Activated CD4-positive, alpha-beta memory T cell treated with anti-CD3 and anti-CD28 coated beads, Interleukin-2, amount 10 ng/mL, durations not matched to agents 7 days and 5 days (primary cell): ENCODE data around the gene HPS1. TPM values are rescaled to one million over a fixed set of nuclear protein-coding genes. Genes with fewer than 3 reads are reported as not detected.

Source experiments
- CTCF ChIA-PET: fragments of 350-600 bp; sonication (Branson Sonifier 250); formaldehyde crosslinking; loops from one replicate; lab custom pipeline; 2021; ENCODE audit warnings: antibody characterized with exemption, inconsistent platforms; lab: Charles Lee
- POLR2A ChIA-PET: fragments of 350-600 bp; sonication (Branson Sonifier 250); formaldehyde crosslinking; loops from one replicate; lab custom pipeline; 2021; ENCODE audit warnings: antibody characterized with exemption; lab: Charles Lee
- DNase-seq: peaks from one replicate; pipeline ENCODE4 v3.0.0-alpha.2; 2020
- H3K27ac Mint-ChIP-seq: one replicate; pipeline ENCODE4 v1.8.0; 2021; ENCODE audit warnings: mild to moderate bottlenecking, mixed read lengths
- H3K27me3 Mint-ChIP-seq: one replicate; pipeline ENCODE4 v1.8.0; 2021; ENCODE audit warnings: mixed read lengths
- H3K36me3 Mint-ChIP-seq: one replicate; pipeline ENCODE4 v1.8.0; 2021; ENCODE audit warnings: low read depth, mixed read lengths
- H3K4me1 Mint-ChIP-seq: one replicate; pipeline ENCODE4 v1.8.0; 2021; ENCODE audit warnings: mixed read lengths
- H3K4me3 Mint-ChIP-seq: one replicate; pipeline ENCODE4 v1.8.0; 2021; ENCODE audit warnings: mild to moderate bottlenecking, mixed read lengths
- H3K9me3 Mint-ChIP-seq: one replicate; pipeline ENCODE4 v1.8.0; 2021; ENCODE audit warnings: mixed read lengths
- total RNA-seq, 2 experiments: library from RNA; stranded (reverse); gene quantifications; one replicate each; pipeline ENCODE4 v1.2.3, GENCODE V29; 2021

Gene HPS1
- total RNA-seq, 2 experiments from 2014 or later = 85.4 to 88.3 TPM

GRCh38 chr10:98411768-98412167 is 35.0 kb downstream of the HPS1 start:
- no peaks in the 10 kb centered on the region for H3K27me3 Mint-ChIP-seq
- peaks cover 16% of the 10 kb centered on the region for H3K4me1 Mint-ChIP-seq
- CTCF ChIA-PET = interaction anchor here (1.2 kb wide), 1 partner anchor 14 kb away, joined by 4 read pairs; no protein-coding TSS in a partner anchor
- POLR2A ChIA-PET = interaction anchor here (1.0 kb wide), 2 partner anchors 21 to 34 kb away, joined by 3 to 4 read pairs; no protein-coding TSS in a partner anchor
- no peak overlapping the region for H3K4me3 Mint-ChIP-seq
- H3K27ac Mint-ChIP-seq = no peak overlapping the region
- H3K9me3 Mint-ChIP-seq = no peaks in the 10 kb centered on the region
- H3K36me3 Mint-ChIP-seq = peaks cover 1% of the 10 kb centered on the region
- no peak for DNase-seq

- Mint-ChIP-seq H3K36me3 (no peaks in the 10 kb centered on the region), H3K4me1 (peaks cover 16% of the 10 kb centered on the region), H3K27ac (no peak overlapping the region), H3K9me3 (no peaks in the 10 kb centered on the region), H3K4me3 (no peak overlapping the region), H3K27me3 (no peaks in the 10 kb centered on the region)
- ChIA-PET CTCF (no interaction called here), POLR2A (interaction anchor here (1.0 kb wide), 1 partner anchor 20 kb away, joined by 3 read pairs; no protein-coding TSS in a partner anchor)
- no peak for DNase-seq
Observed at GRCh38 chr10:98411166-98411565, 35.6 kb downstream of the HPS1 start.

GRCh38 chr10:98410759-98411158 is 36.0 kb downstream of the HPS1 start:
- no peak overlapping the region for H3K4me3 Mint-ChIP-seq
- no peak overlapping the region for H3K27ac Mint-ChIP-seq
- ChIA-PET POLR2A (no interaction called here), CTCF (interaction anchor here (0.6 to 1.5 kb wide), 2 partner anchors 15 to 241 kb away, joined by 3 to 11 read pairs; no protein-coding TSS in a partner anchor)
- no peaks in the 10 kb centered on the region for H3K9me3 Mint-ChIP-seq
- no peaks in the 10 kb centered on the region for H3K27me3 Mint-ChIP-seq
- no peaks in the 10 kb centered on the region for H3K36me3 Mint-ChIP-seq
- DNase-seq = no peak
- peaks cover 16% of the 10 kb centered on the region for H3K4me1 Mint-ChIP-seq

GRCh38 chr10:98410135-98410743 is 36.5 kb downstream of the HPS1 start:
- POLR2A ChIA-PET = no interaction called here

GRCh38 chr10:98408799-98409198 is 37.9 kb downstream of the HPS1 start:
- Mint-ChIP-seq H3K27ac (no peak overlapping the region), H3K9me3 (no peaks in the 10 kb centered on the region), H3K36me3 (no peaks in the 10 kb centered on the region), H3K4me1 (peaks cover 9% of the 10 kb centered on the region), H3K27me3 (no peaks in the 10 kb centered on the region), H3K4me3 (no peak overlapping the region)
- CTCF ChIA-PET = no interaction called here
- POLR2A ChIA-PET = interaction anchor here (1.4 kb wide), 1 partner anchor 14 kb away, joined by 4 read pairs; no protein-coding TSS in a partner anchor
- no peak for DNase-seq

More at GRCh38 chr10:98410135-98410743, 36.5 kb downstream of the HPS1 start:
- CTCF ChIA-PET = interaction anchor here (0.6 to 1.5 kb wide), 2 partner anchors 15 to 241 kb away, joined by 3 to 11 read pairs; no protein-coding TSS in a partner anchor
- no peaks in the 10 kb centered on the region for H3K9me3 Mint-ChIP-seq
- no peak for DNase-seq
- H3K27me3 Mint-ChIP-seq = no peaks in the 10 kb centered on the region
- peaks cover 12% of the 10 kb centered on the region for H3K4me1 Mint-ChIP-seq
- H3K36me3 Mint-ChIP-seq = no peaks in the 10 kb centered on the region
- no peak overlapping the region for H3K27ac Mint-ChIP-seq
- H3K4me3 Mint-ChIP-seq = no peak overlapping the region

- POLR2A ChIA-PET = no interaction called here
- CTCF ChIA-PET = no interaction called here
- H3K27me3 Mint-ChIP-seq = no peaks in the 10 kb centered on the region
- no peak overlapping the region for H3K27ac Mint-ChIP-seq
- DNase-seq = no peak
- no peak overlapping the region for H3K4me3 Mint-ChIP-seq
- H3K9me3 Mint-ChIP-seq = no peaks in the 10 kb centered on the region
- peaks cover 17% of the 10 kb centered on the region for H3K4me1 Mint-ChIP-seq
- peaks cover 3% of the 10 kb centered on the region for H3K36me3 Mint-ChIP-seq
Observed at GRCh38 chr10:98407744-98408241, 38.9 kb downstream of the HPS1 start.

- Mint-ChIP-seq H3K4me1 (peaks cover 20% of the 10 kb centered on the region), H3K27me3 (no peaks in the 10 kb centered on the region), H3K36me3 (peaks cover 3% of the 10 kb centered on the region), H3K9me3 (no peaks in the 10 kb centered on the region), H3K4me3 (no peak overlapping the region), H3K27ac (no peak overlapping the region)
- ChIA-PET POLR2A (no interaction called here), CTCF (no interaction called here)
- DNase-seq = no peak
Observed at GRCh38 chr10:98407017-98407743, 39.6 kb downstream of the HPS1 start.

GRCh38 chr10:98405422-98405821 is 41.3 kb downstream of the HPS1 start:
- H3K4me1 Mint-ChIP-seq = peaks cover 20% of the 10 kb centered on the region
- H3K9me3 Mint-ChIP-seq = no peaks in the 10 kb centered on the region
- H3K36me3 Mint-ChIP-seq = peaks cover 3% of the 10 kb centered on the region
- CTCF ChIA-PET = no interaction called here
- no peaks in the 10 kb centered on the region for H3K27me3 Mint-ChIP-seq
- POLR2A ChIA-PET = interaction anchor here (2.2 to 3.1 kb wide), 2 partner anchors 9 to 41 kb away, joined by 10 to 15 read pairs; partner anchors contain the start of gene PYROXD2
- no peak for DNase-seq
- no peak overlapping the region for H3K27ac Mint-ChIP-seq
- H3K4me3 Mint-ChIP-seq = no peak overlapping the region

- Mint-ChIP-seq H3K27ac (peak overlapping the region; percentile 53), H3K4me3 (no peak overlapping the region), H3K36me3 (peaks cover 3% of the 10 kb centered on the region), H3K4me1 (peaks cover 20% of the 10 kb centered on the region), H3K27me3 (no peaks in the 10 kb centered on the region), H3K9me3 (no peaks in the 10 kb centered on the region)
- ChIA-PET POLR2A (interaction anchor here (1.4 to 3.1 kb wide), 4 partner anchors 10 to 65 kb away, joined by 4 to 16 read pairs (median 12); partner anchors contain the start of gene PYROXD2), CTCF (interaction anchor here (1.4 to 2.2 kb wide), 2 partner anchors 10 to 62 kb away, joined by 4 to 7 read pairs; no protein-coding TSS in a partner anchor)
- peak; percentile 35 for DNase-seq
Observed at GRCh38 chr10:98404571-98405359, 42.0 kb downstream of the HPS1 start.

GRCh38 chr10:98403812-98404504 is 42.8 kb downstream of the HPS1 start:
- no peak overlapping the region for H3K4me3 Mint-ChIP-seq
- POLR2A ChIA-PET = interaction anchor here (1.4 to 3.1 kb wide), 4 partner anchors 11 to 64 kb away, joined by 4 to 16 read pairs (median 12); partner anchors contain the start of gene PYROXD2

GRCh38 chr10:98402931-98403718 is 43.6 kb downstream of the HPS1 start:
- peaks cover 3% of the 10 kb centered on the region for H3K36me3 Mint-ChIP-seq
- H3K9me3 Mint-ChIP-seq = no peaks in the 10 kb centered on the region
- CTCF ChIA-PET = interaction anchor here (0.7 to 2.2 kb wide), 3 partner anchors 8 to 64 kb away, joined by 3 to 7 read pairs (median 4); no protein-coding TSS in a partner anchor
- no peak overlapping the region for H3K27ac Mint-ChIP-seq
- no peaks in the 10 kb centered on the region for H3K27me3 Mint-ChIP-seq
- DNase-seq = no peak
- no peak overlapping the region for H3K4me3 Mint-ChIP-seq
- POLR2A ChIA-PET = interaction anchor here (1.4 to 3.1 kb wide), 3 partner anchors 11 to 63 kb away, joined by 4 to 16 read pairs (median 15); partner anchors contain the start of gene PYROXD2
- peaks cover 20% of the 10 kb centered on the region for H3K4me1 Mint-ChIP-seq

More at GRCh38 chr10:98403812-98404504, 42.8 kb downstream of the HPS1 start:
- CTCF ChIA-PET = interaction anchor here (1.4 to 2.2 kb wide), 2 partner anchors 9 to 63 kb away, joined by 4 to 7 read pairs; no protein-coding TSS in a partner anchor
- DNase-seq = peak; percentile 31
- H3K4me1 Mint-ChIP-seq = peaks cover 20% of the 10 kb centered on the region
- no peaks in the 10 kb centered on the region for H3K27me3 Mint-ChIP-seq
- H3K9me3 Mint-ChIP-seq = no peaks in the 10 kb centered on the region
- H3K27ac Mint-ChIP-seq = peak overlapping the region; percentile 53
- peaks cover 3% of the 10 kb centered on the region for H3K36me3 Mint-ChIP-seq
